OCI-LY3 (cell line): ENCODE results near the gene TLE3.

Experiments used
- CTCF ChIP-seq: fragments of 200-600, 300-600 bp; sonication (generic); IDR thresholded peaks from 2 replicates; pipeline ENCODE4 v1.5.1; 2014; ENCODE audit warnings: antibody characterized with exemption, low read length, low read depth
- EZH2phosphoT487 ChIP-seq: fragments of 200-600 bp; shearing (Covaris generic); IDR thresholded peaks from 2 replicates; pipeline ENCODE4 v1.6.1; 2018; ENCODE audit warnings: antibody characterized with exemption, mixed run types, low read depth

DNA sequence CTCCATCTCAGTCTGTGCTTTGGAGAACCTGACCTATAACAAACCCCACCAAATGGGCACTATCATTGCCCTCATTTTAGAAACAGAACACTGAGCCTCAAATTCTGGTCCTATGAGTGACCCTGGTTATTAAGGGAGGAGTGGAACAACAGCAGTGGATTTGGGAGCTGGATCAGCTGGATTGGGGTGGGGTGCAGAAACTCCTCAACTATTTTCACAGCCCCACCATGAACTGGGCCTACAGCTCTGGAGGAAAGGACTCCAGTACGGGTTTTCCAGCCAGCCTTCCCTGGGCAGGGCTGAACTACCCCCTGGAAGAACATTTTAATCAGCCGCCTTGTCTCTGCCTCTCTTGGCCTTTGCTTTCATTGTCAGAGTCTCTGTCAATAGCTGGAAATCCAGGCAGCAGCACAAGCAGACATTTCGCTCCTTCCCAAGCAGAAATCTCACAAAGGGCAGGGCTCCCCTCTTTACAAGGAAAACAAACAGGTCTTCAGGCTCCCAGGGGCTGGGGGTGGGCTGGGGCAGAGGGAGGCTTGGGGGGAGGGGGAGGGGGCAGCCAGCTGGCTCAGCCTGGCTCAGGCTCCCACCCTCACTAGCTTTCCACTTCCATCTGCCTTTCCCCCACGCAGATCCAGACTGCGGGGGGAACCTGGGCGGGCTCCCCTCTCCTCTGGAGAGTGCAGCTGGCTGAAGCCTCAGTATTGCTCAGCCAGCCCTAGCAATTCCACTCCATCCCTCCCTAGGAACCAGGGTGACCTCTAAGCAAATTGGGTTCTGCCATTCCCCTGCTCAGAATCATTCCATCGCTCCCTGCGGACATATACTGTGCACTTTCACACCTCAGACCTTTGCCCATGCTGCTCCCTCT, 13.7 kb upstream of the TLE3 start:
- TF ChIP-seq CTCF (no peak), EZH2phosphoT487 (no peak)
